ENCODE measurements around the gene HTR1B.

DNA sequence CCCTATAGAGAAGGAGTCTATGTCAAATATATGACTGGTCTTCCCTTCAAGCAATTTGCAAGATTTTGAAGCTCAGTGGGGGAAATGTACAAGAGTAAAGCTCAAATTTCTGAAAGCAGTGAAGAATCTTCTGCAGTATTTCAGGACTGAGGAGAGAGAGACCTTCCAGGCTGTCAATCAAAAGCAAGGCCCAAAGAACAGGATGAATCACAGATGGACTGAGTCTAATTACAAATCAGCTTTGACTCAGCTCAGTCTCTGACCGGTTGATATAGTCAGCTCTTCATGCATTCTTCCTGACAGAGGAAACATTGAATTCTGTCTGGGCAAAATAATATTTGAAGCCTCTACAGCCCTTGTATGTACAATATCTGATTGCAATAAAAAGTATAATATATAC, 7.7 kb upstream of the HTR1B start:
- TF ChIP-seq EZH2 (IDR thresholded peaks at IDR 0.05; ENCODE audit: borderline replicate concordance, low read depth, low read length) = no peak
- no peak for TF ChIP-seq NFYB (IDR thresholded peaks at IDR 0.05; ENCODE audit: extremely low read depth, insufficient read length)
- no peak for TF ChIP-seq ZNF445 (CRISPR knock-in tag; IDR thresholded peaks at IDR 0.05; ENCODE audit: low read depth)
- TF ChIP-seq ZNF354B (CRISPR knock-in tag; IDR thresholded peaks at IDR 0.05) = no peak
- no peak for TF ChIP-seq TGIF2 (CRISPR knock-in tag; IDR thresholded peaks at IDR 0.05)
- no peak for TF ChIP-seq ZNF217 (CRISPR knock-in tag; IDR thresholded peaks at IDR 0.05)
- no peak for TF ChIP-seq SP1 (CRISPR knock-in tag; IDR thresholded peaks at IDR 0.05)
- TF ChIP-seq, protein P1, sequence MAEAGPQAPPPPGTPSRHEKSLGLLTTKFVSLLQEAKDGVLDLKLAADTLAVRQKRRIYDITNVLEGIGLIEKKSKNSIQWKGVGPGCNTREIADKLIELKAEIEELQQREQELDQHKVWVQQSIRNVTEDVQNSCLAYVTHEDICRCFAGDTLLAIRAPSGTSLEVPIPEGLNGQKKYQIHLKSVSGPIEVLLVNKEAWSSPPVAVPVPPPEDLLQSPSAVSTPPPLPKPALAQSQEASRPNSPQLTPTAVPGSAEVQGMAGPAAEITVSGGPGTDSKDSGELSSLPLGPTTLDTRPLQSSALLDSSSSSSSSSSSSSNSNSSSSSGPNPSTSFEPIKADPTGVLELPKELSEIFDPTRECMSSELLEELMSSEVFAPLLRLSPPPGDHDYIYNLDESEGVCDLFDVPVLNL (CRISPR knock-in tag; IDR thresholded peaks at IDR 0.05; ENCODE audit: low read depth) = no peak
- TF ChIP-seq FOXK1 (CRISPR knock-in tag; IDR thresholded peaks at IDR 0.05; ENCODE audit: borderline replicate concordance) = no peak
- TF ChIP-seq ZNF764 (CRISPR knock-in tag; IDR thresholded peaks at IDR 0.05; ENCODE audit: low read depth) = no peak
- TF ChIP-seq YBX1 (IDR thresholded peaks at IDR 0.05) = no peak
